Stimulated activated CD8-positive, alpha-beta memory T cell treated with anti-CD3 and anti-CD28 coated beads, Interleukin-12 subunit alpha, Interleukin-12 subunit beta, amount 100 ng/mL, for 24 hours (primary cell): ENCODE measurements around the gene TNS4.

Experiments
- DNase-seq: peaks from one replicate; pipeline ENCODE4 v3.0.0-alpha.2; 2020; ENCODE audit errors: extremely low read depth

TNS4 gene

GRCh38 chr17:40457964-40458791 is 43.2 kb downstream of the TNS4 start:
- DNase-seq, result no peak

- no peak for DNase-seq
Measured at GRCh38 chr17:40457369-40457768, 44.1 kb downstream of the TNS4 start.

- DNase-seq, result no peak
Measured at GRCh38 chr17:40456396-40456951, 44.9 kb downstream of the TNS4 start.

GRCh38 chr17:40454613-40454995 is 46.8 kb downstream of the TNS4 start:
- no peak for DNase-seq

- DNase-seq, result no peak
Measured at GRCh38 chr17:40453881-40454612, 47.4 kb downstream of the TNS4 start.

GRCh38 chr17:40452921-40453378 is 48.5 kb downstream of the TNS4 start:
- DNase-seq, result no peak

- DNase-seq, result no peak
Measured at GRCh38 chr17:40452216-40452787, 49.1 kb downstream of the TNS4 start.

GRCh38 chr17:40451420-40451819 is 50.0 kb downstream of the TNS4 start:
- DNase-seq, result no peak

GRCh38 chr17:40450175-40450574 is 51.2 kb downstream of the TNS4 start:
- no peak for DNase-seq

GRCh38 chr17:40448639-40449261 is 52.7 kb downstream of the TNS4 start:
- DNase-seq, result no peak

- DNase-seq, result no peak
Measured at GRCh38 chr17:40448213-40448638, 53.2 kb downstream of the TNS4 start.

GRCh38 chr17:40447806-40448205 is 53.6 kb downstream of the TNS4 start:
- no peak for DNase-seq

GRCh38 chr17:40447148-40447644 is 54.2 kb downstream of the TNS4 start:
- no peak for DNase-seq

- no peak for DNase-seq
Measured at GRCh38 chr17:40445751-40446468, 55.5 kb downstream of the TNS4 start.

- DNase-seq, result no peak
Measured at GRCh38 chr17:40443988-40444899, 57.2 kb downstream of the TNS4 start.

GRCh38 chr17:40443196-40443987 is 58.0 kb downstream of the TNS4 start, which contains the start of gene IGFBP4:
IGFBP4 (plus strand) TSS chr17:40443450; CDS start chr17:40443736, 286 bp downstream.
- peak; percentile 28 for DNase-seq

GRCh38 chr17:40442392-40443195 is 58.8 kb downstream of the TNS4 start:
- DNase-seq, result no peak

- no peak for DNase-seq
Measured at GRCh38 chr17:40440166-40440565, 61.3 kb downstream of the TNS4 start.
